Neural progenitor cell (in vitro differentiated cells): Measurements from ENCODE around the gene SOCS2.

ENCODE experiments used
- EZH2 ChIP-seq: fragments of 200-600 bp; sonication (generic); IDR thresholded peaks from 2 replicates; pipeline ENCODE4 v1.6.1; 2017; ENCODE audit warnings: antibody characterized with exemption, mild to moderate bottlenecking, moderate library complexity
- EZH2phosphoT487 ChIP-seq: fragments of 200-600 bp; sonication (generic); IDR thresholded peaks from 2 replicates; pipeline ENCODE4 v1.6.1; 2017; ENCODE audit warnings: antibody characterized with exemption
- TF ChIP-seq, protein P1 (sequence below): fragments of 200-600 bp; sonication (generic); IDR thresholded peaks from 2 replicates; pipeline ENCODE4 v1.5.1; 2017; ENCODE audit warnings: antibody characterized with exemption, mild to moderate bottlenecking

DNA sequence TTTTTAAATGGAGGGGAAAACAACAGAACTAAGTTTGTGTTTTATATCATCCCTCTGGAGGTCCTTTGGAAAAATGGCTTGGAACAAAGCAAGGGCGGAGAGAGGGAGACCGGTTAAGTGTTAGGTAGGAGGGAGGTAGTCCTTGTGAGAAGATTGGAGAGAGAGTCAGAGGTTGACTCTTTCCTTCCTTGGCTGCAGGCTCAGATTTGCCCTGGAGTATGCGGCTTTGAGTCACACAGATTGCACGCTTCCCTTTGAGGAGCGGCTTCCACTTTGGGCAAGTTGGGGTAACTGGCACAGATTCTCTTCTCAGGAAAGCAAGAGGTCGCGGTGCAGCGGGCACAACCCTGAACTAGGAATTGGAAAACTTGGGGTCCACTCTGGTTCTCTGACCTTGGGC lies 9.9 kb downstream of the SOCS2 start:
- TF ChIP-seq, protein P1, sequence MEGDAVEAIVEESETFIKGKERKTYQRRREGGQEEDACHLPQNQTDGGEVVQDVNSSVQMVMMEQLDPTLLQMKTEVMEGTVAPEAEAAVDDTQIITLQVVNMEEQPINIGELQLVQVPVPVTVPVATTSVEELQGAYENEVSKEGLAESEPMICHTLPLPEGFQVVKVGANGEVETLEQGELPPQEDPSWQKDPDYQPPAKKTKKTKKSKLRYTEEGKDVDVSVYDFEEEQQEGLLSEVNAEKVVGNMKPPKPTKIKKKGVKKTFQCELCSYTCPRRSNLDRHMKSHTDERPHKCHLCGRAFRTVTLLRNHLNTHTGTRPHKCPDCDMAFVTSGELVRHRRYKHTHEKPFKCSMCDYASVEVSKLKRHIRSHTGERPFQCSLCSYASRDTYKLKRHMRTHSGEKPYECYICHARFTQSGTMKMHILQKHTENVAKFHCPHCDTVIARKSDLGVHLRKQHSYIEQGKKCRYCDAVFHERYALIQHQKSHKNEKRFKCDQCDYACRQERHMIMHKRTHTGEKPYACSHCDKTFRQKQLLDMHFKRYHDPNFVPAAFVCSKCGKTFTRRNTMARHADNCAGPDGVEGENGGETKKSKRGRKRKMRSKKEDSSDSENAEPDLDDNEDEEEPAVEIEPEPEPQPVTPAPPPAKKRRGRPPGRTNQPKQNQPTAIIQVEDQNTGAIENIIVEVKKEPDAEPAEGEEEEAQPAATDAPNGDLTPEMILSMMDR, result no peak
- TF ChIP-seq EZH2phosphoT487 (no peak), EZH2 (no peak)
